AG09319 (cell line): ENCODE results near the gene MDP1.

Experiments
- DNase-seq: peaks from one replicate; pipeline ENCODE4 v3.0.0-alpha.2; 2010; ENCODE audit warnings: low read depth; ENCODE audit errors: extremely low read depth
- CTCF ChIP-seq: IDR thresholded peaks from 2 replicates; pipeline ENCODE4 v1.5.1; 2011; ENCODE audit warnings: low read depth, mild to moderate bottlenecking, inconsistent platforms, low read length, moderate library complexity

Gene MDP1

GRCh38 chr14:24234095-24235005, 18.5 kb upstream of the MDP1 start:
- no peak for TF ChIP-seq CTCF
- DNase-seq: no peak

GRCh38 chr14:24233538-24233866, 17.6 kb upstream of the MDP1 start:
- no peak for DNase-seq

GRCh38 chr14:24232645-24233537, 17.0 kb upstream of the MDP1 start, which contains the start of gene GMPR2:
Gene GMPR2 (plus strand): TSS chr14:24232929. CDS start chr14:24233254, 325 bp downstream.
- no peak for TF ChIP-seq CTCF
- no peak for DNase-seq

More at GRCh38 chr14:24233538-24233866, 17.6 kb upstream of the MDP1 start:
- no peak for TF ChIP-seq CTCF

- no peak for TF ChIP-seq CTCF
- DNase-seq: peak; percentile 76
Measured at GRCh38 chr14:24232121-24232644, 16.3 kb upstream of the MDP1 start, which contains the start of gene NEDD8. Gene NEDD8 (minus strand): TSS chr14:24232367. CDS start chr14:24232267, 100 bp downstream.

GRCh38 chr14:24231263-24232120, 15.6 kb upstream of the MDP1 start:
- no peak for DNase-seq
- TF ChIP-seq CTCF: no peak

- no peak for TF ChIP-seq CTCF
Measured at GRCh38 chr14:24228902-24229301, 13.0 kb upstream of the MDP1 start.

More at GRCh38 chr14:24228902-24229301, 13.0 kb upstream of the MDP1 start:
- DNase-seq: no peak
